Caco-2 (cell line): ENCODE data around the gene C19orf12. TPM values are rescaled to one million over a fixed set of nuclear protein-coding genes. Genes with fewer than 3 reads are reported as not detected.

Source experiments
- BruUV-seq: library from RNA; stranded (reverse); fragments of 400-500 nt; replicated peaks from 2 replicates; lab custom pipeline; 2021; lab: Mats Ljungman, UMichigan
- CTCF ChIA-PET: fragments of 300-600 bp; sonication (Branson Sonifier 250); formaldehyde crosslinking; loops from one replicate; lab custom pipeline; 2022; ENCODE audit warnings: antibody characterized with exemption; lab: Charles Lee
- POLR2A ChIA-PET: fragments of 300-600 bp; sonication (Branson Sonifier 250); formaldehyde crosslinking; loops from one replicate; lab custom pipeline; 2022; ENCODE audit warnings: antibody characterized with exemption; lab: Charles Lee
- DNase-seq, 2 experiments: peaks; one replicate each; pipeline versions ENCODE4 v3.0.0 to v3.0.0-alpha.2; 2020 to 2022
- H3K27me3 ChIP-seq: replicated peaks from 2 replicates; pipeline ENCODE4 v1.6.0; 2011; ENCODE audit warnings: low read length; ENCODE audit not compliant: control insufficient read depth, insufficient read depth
- H3K36me3 ChIP-seq: 2 replicates; pipeline ENCODE4 v1.5.1; 2011; ENCODE audit warnings: low read length; ENCODE audit not compliant: control insufficient read depth, insufficient read depth
- H3K4me1 ChIP-seq: fragments of 250-450 bp; sonication (Bioruptor Pico); 2 replicates; pipeline ENCODE4 v1.5.1; 2020; ENCODE audit warnings: mild to moderate bottlenecking
- H3K4me3 ChIP-seq: 2 replicates; pipeline ENCODE4 v1.5.1; 2011; ENCODE audit warnings: low read depth, mild to moderate bottlenecking, control low read depth, low read length
- H3K9me3 ChIP-seq: fragments of 250-450 bp; sonication (Bioruptor Pico); 2 replicates; pipeline ENCODE4 v1.5.1; 2020; ENCODE audit warnings: mild to moderate bottlenecking, moderate library complexity
- H3K27ac Mint-ChIP-seq: one replicate; pipeline ENCODE4 v1.8.0; 2022; ENCODE audit warnings: mixed read lengths; ENCODE audit not compliant: unreplicated experiment
- H3K27me3 Mint-ChIP-seq: one replicate; pipeline ENCODE4 v1.8.0; 2022; ENCODE audit warnings: mixed read lengths; ENCODE audit not compliant: insufficient read depth, unreplicated experiment
- H3K36me3 Mint-ChIP-seq: one replicate; pipeline ENCODE4 v1.8.0; 2022; ENCODE audit warnings: mild to moderate bottlenecking, mixed read lengths; ENCODE audit not compliant: insufficient read depth, unreplicated experiment
- H3K4me1 Mint-ChIP-seq: one replicate; pipeline ENCODE4 v1.8.0; 2022; ENCODE audit warnings: low read depth, mixed read lengths; ENCODE audit not compliant: unreplicated experiment
- H3K4me3 Mint-ChIP-seq: one replicate; pipeline ENCODE4 v1.8.0; 2022; ENCODE audit warnings: mild to moderate bottlenecking, moderate library complexity, mixed read lengths; ENCODE audit not compliant: unreplicated experiment
- H3K9me3 Mint-ChIP-seq: one replicate; pipeline ENCODE4 v1.8.0; 2022; ENCODE audit warnings: mixed read lengths; ENCODE audit not compliant: unreplicated experiment
- CTCF ChIP-seq, 2 experiments: fragments of 200-600 bp in 1 of 2; IDR thresholded peaks; 1 replicate in 1 of 2; 2 replicates in 1 of 2; pipeline versions ENCODE4 v1.5.1 to v1.8.0; 2011 to 2022; ENCODE audit warnings: antibody characterized with exemption in 1 of 2, control low read depth in 1 of 2, inconsistent platforms in 1 of 2, low read depth in 1 of 2, low read length in 1 of 2, mild to moderate bottlenecking in 1 of 2, moderate library complexity in 1 of 2; ENCODE audit not compliant: insufficient read depth in 1 of 2, severe bottlenecking in 1 of 2, unreplicated experiment in 1 of 2
- intact Hi-C: fragments of 100-400 bp; cut with micrococcal nuclease; formaldehyde crosslinking; loops from one replicate; pipeline ENCODE4 v1.10.0; 2022; ENCODE audit not compliant: unreplicated experiment
- total RNA-seq: library from RNA; stranded (reverse); gene quantifications from 2 replicates; pipeline ENCODE4 v1.2.3, GENCODE V29; 2022

Gene C19orf12
- total RNA-seq, 1 experiment from 2014 or later, result 20.8 TPM

- ChIA-PET POLR2A (no interaction called here), CTCF (no interaction called here)
- Histone ChIP-seq H3K4me1 (no peaks in the 10 kb centered on the region; the same call in 1 of the 2 replicates), H3K4me3 (no peak overlapping the region), H3K36me3 (no peaks in the 10 kb centered on the region; the same call in 1 of the 2 replicates), H3K9me3 (no peaks in the 10 kb centered on the region), H3K27me3 (no peaks in the 10 kb centered on the region)
- Mint-ChIP-seq H3K27ac (no peak overlapping the region), H3K36me3 (peaks cover 18% of the 10 kb centered on the region), H3K9me3 (no peaks in the 10 kb centered on the region), H3K4me3 (no peak overlapping the region), H3K27me3 (no peaks in the 10 kb centered on the region), H3K4me1 (peaks cover 7% of the 10 kb centered on the region)
- TF ChIP-seq CTCF (IDR thresholded peaks at IDR 0.05; ENCODE audit: insufficient read depth in 1 of 2, low read depth in 1 of 2, low read length in 1 of 2, severe bottlenecking in 1 of 2, unreplicated experiment in 1 of 2), result no peak
- no TSS peak for BruUV-seq
- intact Hi-C loops, result no loop called here
- DNase-seq, result no peak
These were observed 6.3 kb downstream of the C19orf12 start for GRCh38 chr19:29708554-29709439.

GRCh38 chr19:29706635-29707034 lies 8.4 kb downstream of the C19orf12 start:
- TF ChIP-seq CTCF (IDR thresholded peaks at IDR 0.05; ENCODE audit: insufficient read depth in 1 of 2, low read depth in 1 of 2, low read length in 1 of 2, severe bottlenecking in 1 of 2, unreplicated experiment in 1 of 2), result no peak
- no peaks in the 10 kb centered on the region for H3K4me1 ChIP-seq
- BruUV-seq, result no TSS peak
- ChIA-PET POLR2A (interaction anchor here (0.6 kb wide), 1 partner anchor 9 kb away, joined by 3 read pairs; no protein-coding TSS in a partner anchor), CTCF (no interaction called here)
- no peaks in the 10 kb centered on the region; the same call in 1 of the 2 replicates for H3K36me3 ChIP-seq
- Mint-ChIP-seq H3K9me3 (no peaks in the 10 kb centered on the region), H3K4me3 (no peak overlapping the region), H3K4me1 (peaks cover 1% of the 10 kb centered on the region), H3K27me3 (no peaks in the 10 kb centered on the region), H3K27ac (no peak overlapping the region), H3K36me3 (peaks cover 22% of the 10 kb centered on the region)
- DNase-seq, result no peak
- H3K9me3 ChIP-seq, result no peaks in the 10 kb centered on the region
- no peak overlapping the region for H3K4me3 ChIP-seq
- no peaks in the 10 kb centered on the region for H3K27me3 ChIP-seq
- intact Hi-C loops, result no loop called here

- Mint-ChIP-seq H3K4me3 (no peak overlapping the region), H3K9me3 (no peaks in the 10 kb centered on the region), H3K4me1 (no peaks in the 10 kb centered on the region), H3K27me3 (no peaks in the 10 kb centered on the region), H3K27ac (no peak overlapping the region), H3K36me3 (peaks cover 23% of the 10 kb centered on the region)
- no TSS peak for BruUV-seq
- Histone ChIP-seq H3K4me3 (no peak overlapping the region), H3K4me1 (no peaks in the 10 kb centered on the region), H3K27me3 (no peaks in the 10 kb centered on the region), H3K36me3 (no peaks in the 10 kb centered on the region; the same call in 1 of the 2 replicates), H3K9me3 (no peaks in the 10 kb centered on the region)
- ChIA-PET POLR2A (no interaction called here), CTCF (no interaction called here)
- no peak for DNase-seq
- intact Hi-C loops, result no loop called here
- TF ChIP-seq CTCF (IDR thresholded peaks at IDR 0.05; ENCODE audit: insufficient read depth in 1 of 2, low read depth in 1 of 2, low read length in 1 of 2, severe bottlenecking in 1 of 2, unreplicated experiment in 1 of 2), result no peak
These were observed 9.4 kb downstream of the C19orf12 start for GRCh38 chr19:29705706-29706105.
